NCI-H446 (cell line): ENCODE data around the gene E4F1.

Source experiments
- DNase-seq, 2 experiments: peaks; one replicate each; lab custom pipeline; 2025; lab: John Stamatoyannopoulos, UW

The E4F1 gene

DNA sequence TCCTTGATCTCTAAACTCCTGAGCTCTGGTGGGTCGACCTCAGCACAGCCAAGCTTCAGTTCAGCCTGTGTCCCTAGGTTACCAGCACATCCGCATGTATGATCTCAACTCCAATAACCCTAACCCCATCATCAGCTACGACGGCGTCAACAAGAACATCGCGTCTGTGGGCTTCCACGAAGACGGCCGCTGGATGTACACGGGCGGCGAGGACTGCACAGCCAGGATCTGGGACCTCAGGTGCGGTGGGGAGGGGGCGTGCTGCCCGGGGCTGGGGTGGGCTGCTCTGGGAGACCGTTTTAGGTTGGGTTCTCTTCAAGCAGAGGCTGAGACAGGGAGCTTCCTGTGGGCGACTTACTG is 17.0 kb upstream of the E4F1 start:
- DNase-seq = no peak

DNA sequence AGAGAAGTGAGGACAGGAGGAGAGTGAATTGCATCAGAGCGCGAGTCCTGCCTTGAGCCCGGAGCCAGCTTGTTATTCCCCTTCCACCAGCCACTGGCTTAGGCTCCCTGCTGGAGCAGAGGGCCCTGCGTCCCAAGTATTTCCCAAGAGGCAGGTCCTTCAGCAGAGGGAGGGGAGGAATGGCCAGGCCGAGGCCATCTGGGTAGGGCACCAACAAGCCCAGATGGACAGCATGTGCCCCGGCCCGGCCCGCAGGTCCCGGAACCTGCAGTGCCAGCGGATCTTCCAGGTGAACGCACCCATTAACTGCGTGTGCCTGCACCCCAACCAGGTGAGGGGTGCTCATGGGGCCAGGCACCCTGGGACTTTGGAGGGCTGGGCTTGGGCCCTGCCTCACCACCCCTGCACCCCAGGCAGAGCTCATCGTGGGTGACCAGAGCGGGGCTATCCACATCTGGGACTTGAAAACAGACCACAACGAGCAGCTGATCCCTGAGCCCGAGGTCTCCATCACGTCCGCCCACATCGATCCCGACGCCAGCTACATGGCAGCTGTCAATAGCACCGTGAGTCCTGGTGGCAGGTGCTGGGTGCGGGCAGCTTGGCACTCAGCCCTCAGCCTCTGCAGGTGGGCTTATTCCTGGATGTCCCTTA is 16.5 kb upstream of the E4F1 start:
- DNase-seq = no peak

DNA sequence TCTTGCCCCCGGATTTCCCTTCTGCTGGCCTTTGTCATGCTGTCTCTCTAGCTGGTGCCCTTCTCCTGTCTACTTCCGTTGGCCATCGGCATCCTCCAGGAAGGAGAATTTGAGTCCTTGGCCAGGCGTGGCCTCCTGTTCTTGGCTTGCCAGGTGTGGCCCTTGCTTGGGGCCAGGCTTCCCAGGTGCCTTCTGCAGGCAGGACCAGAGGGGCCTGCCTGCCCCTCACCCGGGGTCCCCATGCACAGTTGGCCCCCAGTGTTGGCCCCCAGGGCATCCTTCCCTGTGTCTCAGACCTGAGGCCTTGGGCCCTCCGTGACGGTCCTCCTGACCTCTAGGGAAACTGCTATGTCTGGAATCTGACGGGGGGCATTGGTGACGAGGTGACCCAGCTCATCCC is 15.5 kb upstream of the E4F1 start:
- no peak for DNase-seq

DNA sequence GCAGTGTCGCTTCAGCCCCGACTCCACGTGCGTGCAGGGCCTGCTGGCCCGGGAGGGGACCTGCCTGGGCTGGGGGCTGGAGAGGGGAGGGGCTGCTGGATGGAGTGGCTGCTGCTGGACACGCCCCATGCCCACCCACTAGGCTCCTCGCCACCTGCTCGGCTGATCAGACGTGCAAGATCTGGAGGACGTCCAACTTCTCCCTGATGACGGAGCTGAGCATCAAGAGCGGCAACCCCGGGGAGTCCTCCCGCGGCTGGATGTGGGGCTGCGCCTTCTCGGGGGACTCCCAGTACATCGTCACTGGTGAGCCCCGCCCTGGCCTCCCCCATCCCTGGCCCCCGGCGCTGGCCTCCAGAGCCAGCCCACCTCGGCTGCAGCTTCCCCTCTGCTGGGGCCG is 15.1 kb upstream of the E4F1 start:
- DNase-seq = no peak

DNA sequence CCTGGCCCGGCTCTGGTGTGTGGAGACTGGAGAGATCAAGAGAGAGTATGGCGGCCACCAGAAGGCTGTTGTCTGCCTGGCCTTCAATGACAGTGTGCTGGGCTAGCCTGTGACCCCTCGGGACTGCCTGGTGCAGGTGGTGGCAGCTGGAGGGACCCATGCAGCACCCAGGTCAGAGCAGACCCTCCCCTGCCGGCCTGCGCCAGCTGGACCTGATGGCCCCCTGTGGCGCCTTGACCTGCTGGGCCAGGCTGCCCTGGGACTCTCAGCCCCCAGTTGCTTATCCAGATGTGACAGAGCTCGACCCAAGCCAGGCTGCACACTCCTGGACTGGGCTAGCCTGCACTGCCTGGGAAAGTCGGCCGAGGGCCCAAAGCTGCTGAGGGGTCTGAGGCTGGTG is 14.6 kb upstream of the E4F1 start:
- no peak for DNase-seq

DNA sequence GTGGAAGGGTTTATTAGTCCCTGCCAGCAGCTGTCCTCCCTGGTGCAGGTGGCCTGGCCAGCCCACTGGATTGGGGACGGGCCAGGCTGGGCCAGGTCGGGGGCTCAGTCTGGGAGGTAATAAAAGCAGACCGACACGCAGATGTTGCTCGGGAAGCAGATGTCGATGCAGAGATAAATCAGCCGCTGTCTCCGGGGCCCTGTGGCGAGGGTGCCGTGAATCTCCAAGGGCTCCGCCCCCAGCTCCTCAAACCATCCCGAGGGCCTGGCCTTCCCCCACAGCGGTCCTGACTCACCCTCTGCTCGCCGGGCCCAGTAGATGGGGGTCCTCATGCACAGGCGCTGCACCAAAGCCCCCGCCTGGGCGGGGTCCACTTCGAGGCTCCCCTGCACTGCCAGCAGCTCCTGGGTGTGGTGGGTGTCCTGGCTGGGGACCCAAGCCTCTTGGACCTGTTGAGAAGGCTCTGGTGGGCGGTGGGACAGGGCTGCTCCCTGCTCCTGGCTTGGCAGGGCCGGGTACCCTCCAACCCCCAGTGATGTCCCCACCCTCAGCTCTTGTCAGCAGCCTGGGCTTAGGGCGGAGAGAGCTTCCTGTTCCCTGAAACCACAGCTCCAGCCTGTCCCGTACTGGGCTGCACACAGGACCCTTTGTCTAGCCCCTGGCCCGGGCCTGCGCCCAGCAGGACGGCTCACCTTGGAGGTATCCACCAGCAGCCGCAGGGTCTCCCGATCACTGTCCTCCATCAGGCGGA is 14.0 kb upstream of the E4F1 start:
- DNase-seq = no peak

DNA sequence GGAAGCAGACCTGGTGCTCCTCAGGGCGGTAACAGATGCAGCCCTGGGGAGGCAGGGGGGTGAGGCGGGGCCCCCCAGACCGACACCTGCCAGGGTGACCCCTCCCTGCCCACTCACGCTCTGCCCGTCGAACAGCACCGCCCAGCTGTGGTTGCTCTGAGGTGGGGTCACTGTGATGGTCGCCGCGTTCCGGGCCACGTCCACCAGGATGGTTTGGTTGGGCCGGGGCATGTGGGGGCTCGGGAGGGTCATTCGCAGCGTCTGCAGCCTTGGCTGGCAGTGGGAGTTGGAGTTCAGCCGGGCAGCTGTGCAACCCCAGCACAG is 13.4 kb upstream of the E4F1 start:
- DNase-seq = no peak

DNA sequence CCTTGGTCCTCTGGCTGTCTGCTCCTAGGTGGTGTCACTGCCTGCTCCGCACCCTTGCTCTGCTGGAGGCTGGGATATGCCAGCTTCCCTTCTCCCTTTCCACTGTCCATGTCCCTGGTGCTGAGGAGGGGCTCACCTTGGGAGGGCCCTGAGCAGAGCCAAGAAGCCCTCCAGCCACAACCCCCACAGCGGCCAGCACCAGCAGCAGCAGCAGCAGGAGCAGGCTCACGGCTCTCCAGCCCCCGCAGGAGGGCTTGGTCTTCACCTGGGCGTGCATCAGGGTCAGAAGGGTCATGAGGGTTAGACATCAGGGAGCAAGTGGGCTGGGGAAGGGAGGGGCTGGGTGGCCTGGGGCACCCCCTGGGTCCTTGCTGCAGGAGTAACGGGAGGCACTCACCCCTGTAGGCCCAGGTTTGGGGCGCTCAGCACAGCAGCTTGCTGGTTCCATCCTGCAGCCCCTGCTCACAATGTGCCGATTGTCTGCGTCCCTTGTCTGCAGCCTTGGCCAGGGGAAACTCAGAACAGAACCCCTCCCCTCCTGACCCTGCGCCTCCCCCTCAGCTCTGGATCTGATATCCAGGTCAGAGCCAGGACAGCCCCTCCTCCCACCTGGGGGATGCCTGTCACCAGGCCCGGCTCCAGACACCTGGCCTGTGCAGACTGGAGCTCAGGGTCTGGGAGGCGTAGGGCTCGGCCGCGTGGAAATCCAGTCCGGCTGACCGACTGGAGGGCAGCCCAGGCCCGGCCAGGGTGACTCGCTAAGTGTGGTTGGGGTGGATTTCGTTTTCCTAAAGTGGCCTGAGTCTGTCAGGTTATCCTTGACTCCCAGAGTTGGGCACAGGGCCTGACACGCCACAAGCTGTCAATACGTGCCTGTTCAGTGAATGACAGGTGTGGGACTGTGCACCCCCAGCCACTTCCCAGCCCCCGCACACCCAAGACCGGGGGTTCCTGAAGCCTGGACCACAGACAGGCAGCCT is 12.7 kb upstream of the E4F1 start, which contains the start of gene BRICD5:
BRICD5 (minus strand) TSS at position 478 of the 980 bp plus-strand sequence; CDS start at position 448, 30 bp downstream.
- no peak for DNase-seq

DNA sequence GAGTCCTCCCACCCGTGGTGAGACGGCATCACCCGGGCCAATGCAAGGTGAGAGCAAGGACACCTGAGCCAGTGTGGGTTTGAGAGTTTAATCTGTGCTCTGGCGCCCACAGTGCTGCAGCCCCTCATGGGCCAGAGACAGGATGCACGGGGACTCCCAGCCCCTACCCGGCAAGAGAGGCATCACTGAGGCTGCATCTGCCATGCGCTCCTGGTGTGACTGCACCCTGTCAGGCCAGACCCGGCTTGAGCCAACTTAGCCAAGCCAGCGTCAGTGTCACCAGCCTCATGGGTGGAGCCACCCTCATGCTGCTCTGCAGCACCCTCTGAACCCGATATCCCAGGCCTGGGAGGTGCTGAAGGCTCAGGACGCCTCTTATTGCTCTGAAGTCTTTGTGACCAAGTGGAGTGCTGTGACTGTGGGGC is 11.5 kb upstream of the E4F1 start:
- DNase-seq = no peak

DNA sequence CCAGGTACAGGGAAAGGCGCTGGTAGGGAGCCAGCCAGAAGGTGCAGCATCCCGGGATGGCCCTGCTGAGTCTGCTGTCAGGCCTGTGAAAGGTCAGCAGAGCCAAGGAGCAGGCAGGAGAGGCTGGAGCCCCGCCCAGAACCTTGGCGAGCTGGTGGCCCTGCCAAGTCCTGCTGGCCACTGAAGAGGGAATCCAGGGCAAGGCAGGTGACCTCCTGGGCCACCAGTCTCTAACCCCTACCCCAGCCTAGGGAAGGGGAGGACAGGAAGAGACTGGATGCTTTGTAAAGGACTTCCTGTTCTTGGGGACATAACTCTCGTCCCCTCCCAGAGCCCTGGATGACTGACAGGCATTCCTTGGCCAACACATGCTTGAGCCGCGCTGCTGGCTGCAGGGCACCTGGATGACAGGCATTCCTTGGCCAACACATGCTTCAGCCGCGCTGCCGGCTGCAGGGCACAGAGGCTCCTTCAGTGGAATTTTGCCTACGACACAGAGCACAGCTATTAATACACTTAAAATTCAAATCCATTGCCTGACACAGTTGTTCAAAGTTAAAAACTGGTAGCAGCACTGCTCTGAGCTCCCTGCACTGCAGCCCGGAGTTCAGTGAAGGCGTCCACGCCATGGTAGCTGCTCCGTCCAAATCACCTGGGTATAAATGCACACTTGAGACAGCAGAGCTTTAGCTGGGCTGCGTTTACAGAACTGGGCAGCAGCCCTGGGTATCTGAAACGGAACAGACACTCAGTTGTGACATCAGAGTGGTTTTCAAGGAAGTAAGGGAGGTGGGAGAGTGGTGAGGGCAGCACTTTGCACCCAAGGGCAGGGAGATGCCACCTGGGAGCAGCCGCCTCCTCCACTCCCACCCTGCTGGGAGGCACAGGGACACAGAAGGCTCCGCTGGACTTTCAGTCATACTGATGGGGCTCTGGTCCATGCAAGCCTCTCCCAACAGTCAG is 10.7 kb upstream of the E4F1 start:
- peak in 1 of 2 experiments; percentile 16 for DNase-seq

DNA sequence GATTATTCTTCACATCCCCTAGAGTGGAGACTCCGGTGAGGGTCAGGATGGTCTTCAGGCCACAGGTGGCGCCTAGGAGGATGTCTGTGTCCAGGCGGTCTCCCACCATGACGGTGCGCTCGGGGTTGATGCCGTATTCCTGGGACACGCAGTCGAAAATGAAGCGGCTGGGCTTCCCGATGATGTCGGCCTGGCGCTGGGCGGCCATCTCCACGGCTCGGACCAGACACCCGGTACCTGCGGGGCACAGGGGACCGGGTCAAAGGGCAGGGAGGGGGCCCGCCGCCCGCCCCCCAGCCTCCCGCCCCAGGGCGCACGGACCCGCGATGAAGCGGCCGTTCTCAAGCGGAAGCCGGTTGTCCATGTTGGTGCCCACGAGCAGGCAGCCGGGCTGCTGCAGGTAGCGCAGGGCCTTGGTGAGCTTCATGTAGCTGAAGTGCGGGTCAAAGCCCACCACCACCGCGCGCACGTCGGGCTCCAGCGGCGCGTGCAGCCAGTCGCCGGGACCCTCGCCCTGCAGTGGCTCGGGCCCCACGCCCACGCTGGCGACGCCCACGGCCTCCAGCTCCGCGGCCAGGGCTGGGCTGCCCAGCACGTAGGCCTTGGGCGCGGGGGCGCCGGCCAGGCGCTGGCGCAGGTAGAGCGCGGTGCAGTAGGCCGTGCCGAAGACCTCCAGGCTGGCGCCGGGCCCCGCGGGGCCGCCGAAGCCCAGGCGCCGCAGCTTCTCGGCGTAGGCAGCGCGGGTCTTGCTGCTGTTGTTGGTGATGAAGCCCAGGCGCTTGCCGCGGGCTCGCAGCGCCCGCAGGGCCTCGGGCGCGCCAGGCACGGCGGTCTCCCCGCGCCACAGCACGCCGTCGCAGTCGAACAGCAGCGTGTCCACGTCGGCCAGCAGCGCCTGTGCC is 9.3 kb upstream of the E4F1 start:
- no peak for DNase-seq

DNA sequence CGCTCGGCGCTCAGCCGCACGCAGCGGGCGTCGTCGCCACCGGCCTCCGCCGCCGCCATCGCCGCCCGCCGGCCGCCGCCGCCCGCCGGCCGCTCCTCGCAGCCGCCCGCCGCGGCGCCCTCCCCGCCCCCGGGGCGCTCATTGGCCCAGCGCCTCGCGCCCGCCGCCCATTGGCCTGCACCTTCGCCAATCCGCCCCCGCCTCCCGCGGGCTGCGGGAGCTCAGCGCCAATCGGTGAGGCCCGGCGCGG is 8.7 kb upstream of the E4F1 start, which contains the start of gene PGP:
PGP (minus strand) TSS at position 122 of the 250 bp plus-strand sequence; CDS start at position 59, 63 bp downstream.
- no peak for DNase-seq

DNA sequence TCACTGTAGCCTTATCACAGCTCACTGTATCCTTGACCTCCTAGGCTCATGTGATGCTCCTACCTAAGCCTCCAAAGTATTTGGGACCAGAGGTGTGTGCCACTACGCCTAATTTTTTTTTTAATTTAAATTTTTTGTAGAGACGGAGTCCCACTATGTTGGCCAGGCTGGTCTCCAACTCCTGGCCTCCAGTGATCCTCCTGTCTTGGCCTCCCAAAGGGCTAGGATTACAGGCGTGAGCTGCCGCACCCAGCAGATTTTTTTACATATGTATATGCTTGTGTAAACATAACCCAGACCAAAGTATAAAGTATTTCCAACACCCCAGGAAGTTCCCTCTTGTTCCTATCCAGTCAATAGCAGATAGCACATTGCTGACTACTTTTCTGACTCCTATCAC is 7.1 kb upstream of the E4F1 start:
- DNase-seq = no peak

DNA sequence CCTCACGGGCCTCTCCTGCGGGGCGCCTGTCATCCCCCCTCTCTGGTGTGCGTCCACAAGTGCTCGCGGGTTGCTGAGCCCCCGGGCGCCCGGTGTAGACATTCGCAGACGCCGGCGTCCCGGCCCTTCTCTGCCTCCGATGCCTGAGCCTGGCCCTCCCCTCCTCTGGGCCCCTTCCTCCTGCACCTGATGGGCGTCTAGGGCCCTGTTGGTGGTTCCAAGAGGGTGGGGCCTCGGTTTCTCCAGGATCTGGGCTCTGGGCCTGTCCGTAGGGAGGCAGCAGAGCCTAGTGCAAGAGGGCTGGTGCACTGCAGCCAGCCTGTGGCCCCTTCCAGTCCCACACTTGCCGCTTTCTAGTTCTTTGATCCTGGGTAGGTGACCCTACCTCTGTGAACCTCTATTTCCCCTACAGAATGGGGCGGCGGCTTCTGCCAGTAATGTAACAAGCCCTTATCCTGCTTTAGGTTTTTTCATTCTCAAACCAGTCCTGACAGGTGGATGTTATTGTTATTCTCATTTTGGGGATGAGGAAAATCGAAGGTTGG is 623 bp downstream of the E4F1 start:
- DNase-seq = peak in 1 of 2 experiments; percentile 25

DNA sequence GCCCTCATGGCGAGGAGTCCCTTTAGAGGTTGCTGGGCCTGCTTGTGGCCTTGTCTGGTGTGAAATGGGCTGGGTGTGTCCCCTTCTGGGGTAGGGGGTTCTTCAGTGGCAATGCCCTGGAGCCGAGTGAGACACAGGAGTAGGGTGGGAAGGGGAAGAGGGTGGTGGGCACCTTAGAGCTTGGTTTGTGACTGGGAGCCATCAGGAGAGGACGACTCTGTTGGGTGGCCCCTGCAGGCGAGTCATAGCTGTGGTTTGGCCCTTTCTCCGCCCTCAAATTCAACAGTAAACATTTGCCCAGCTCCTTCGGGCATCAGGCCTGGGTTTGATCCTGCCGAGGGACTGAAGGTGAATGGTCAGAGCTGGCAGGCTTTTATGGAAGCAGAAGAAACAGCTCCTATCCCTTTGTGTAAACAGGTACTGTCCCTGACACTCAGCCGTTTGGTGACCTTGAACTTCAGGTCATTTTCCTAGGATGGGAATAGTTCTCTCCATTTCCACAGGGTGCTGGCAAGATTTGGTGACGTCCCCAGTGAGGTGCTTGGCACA is 2.9 kb downstream of the E4F1 start:
- no peak for DNase-seq

DNA sequence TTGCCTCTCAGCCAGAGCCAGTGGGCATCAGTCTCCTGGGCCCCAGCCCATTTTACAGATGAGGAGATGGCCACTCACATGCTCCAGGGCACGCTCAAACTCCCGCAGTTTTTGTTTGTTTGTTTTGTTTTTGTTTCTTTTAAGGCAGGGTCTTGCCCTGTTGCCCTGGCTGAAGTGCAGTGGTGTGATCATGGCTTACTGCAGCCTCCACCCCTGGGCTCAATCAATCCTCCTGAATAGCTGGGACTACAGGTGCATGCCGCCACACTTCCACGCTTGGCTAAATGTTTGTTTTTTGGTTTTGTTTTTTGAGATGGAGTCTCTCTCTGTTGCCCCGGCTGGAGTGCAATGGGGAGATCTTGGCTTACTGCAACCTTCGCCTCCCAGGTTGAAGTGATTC is 3.5 kb downstream of the E4F1 start:
- no peak for DNase-seq

DNA sequence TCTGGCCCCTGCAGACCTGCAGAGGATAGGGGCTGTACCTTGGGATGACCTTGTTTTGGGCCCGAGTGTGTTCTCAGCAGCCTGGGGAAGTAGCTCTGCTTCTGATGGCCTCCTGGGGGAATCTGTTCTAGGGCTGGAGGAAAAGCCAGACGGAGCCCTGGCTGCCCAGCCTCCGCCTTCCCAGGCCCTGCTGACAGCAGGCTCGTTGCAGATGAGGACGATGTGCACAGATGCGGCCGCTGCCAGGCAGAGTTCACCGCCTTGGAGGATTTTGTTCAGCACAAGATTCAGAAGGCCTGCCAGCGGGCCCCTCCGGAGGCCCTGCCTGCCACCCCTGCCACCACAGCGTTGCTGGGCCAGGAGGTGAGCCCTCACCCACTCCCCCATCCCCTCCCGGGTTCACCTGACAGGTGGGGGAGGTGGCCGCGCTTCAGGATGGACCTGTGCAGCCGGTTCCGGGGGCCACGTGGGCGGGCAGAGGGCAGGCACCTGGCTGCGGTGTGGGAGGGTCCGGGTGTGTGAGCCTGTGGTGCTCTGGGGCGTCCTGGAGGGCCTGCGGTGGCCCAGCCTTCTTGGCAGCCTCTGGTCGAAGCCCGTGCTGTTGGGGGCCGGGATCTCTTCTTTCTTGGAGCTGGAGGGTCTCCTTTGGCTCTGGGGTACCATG is 4.9 kb downstream of the E4F1 start:
- no peak for DNase-seq

DNA sequence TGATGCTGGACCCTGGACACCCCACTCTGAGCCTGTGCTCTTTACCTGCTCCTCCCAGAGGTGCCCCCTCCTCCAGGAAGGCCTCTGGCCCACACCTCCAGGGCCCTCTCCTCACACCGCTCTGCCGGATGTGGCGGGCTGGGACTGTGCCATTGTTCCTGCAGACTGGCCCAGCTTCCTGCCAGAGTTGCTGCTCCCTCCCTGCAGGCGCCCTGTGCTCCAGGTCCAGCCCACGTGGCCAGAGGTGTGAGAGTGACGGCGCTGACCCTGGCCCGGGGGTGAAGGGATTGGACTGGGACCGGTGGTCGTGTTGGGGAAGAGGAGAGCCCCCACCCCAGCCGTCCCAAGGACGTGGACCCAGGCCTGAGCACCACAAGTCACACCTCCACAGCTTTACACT is 5.7 kb downstream of the E4F1 start:
- no peak for DNase-seq

DNA sequence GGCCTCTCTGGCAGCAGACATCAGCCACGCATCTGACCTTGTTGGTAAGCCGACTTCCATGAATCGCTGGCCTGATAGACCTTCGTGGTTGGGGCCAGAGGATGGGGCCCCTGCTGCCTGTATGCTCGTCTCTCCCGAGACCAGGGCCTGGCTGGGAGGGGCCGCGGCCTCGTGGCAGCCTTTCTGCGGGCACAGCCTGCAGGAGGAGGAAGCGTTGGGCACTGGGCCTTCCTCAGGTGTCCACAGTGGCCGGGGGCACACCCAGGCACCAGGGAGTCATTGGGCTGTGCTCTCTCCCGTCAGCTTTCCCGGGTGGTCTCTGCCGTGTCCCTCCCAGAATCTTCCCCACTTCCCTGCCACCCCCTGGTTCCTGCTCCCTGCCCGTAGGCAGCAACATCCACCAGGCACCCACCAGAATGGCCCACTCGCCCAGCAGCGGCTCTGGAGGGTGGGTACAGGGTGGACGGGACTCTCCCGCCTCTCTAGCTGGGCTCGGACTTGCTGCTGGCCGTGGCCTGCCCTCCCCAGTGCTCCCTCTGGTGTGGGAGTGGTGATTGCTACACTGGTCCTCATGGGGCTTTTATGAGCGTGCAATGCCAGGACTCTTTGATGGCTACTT is 6.3 kb downstream of the E4F1 start:
- no peak for DNase-seq
